Right lobe of liver (tissue), 6 donors: ENCODE data around the gene MBOAT7. TPM values are rescaled to one million over a fixed set of nuclear protein-coding genes. Genes with fewer than 3 reads are reported as not detected.
"Not testable (repeated sequence)": the region's sequence is repeated elsewhere in the genome, so short reads cannot be mapped to it uniquely, and the experiment has no call there.

Source experiments
- ATAC-seq, 4 donors: fragments of 200-7000 bp; cut with Tn5 transposase; one replicate each; pipeline ENCODE4 v1.9.1; 2020; ENCODE audit warnings: mild to moderate bottlenecking in 4 of 4, moderate library complexity in 4 of 4
- DNase-seq, 3 donors: peaks; one replicate each; pipeline ENCODE4 v3.0.0-alpha.2; 2020
- H3K27ac ChIP-seq, 3 donors: fragments of 200-600 bp; one replicate each; pipeline ENCODE4 v1.8.0; 2022
- H3K27me3 ChIP-seq, 2 donors: fragments of 200-600 bp; one replicate each; pipeline ENCODE4 v1.8.0; 2022
- H3K36me3 ChIP-seq, 4 donors: fragments of 200-600 bp; sonication (generic) in 1 of 4; one replicate each; pipeline versions ENCODE4 v1.5.1 to v1.8.0; 2017 to 2022; ENCODE audit warnings: control low read depth in 1 of 4
- H3K4me1 ChIP-seq, 4 donors: fragments of 200-600 bp; sonication (generic) in 1 of 4; one replicate each; pipeline versions ENCODE4 v1.5.1 to v1.8.0; 2017 to 2022; ENCODE audit warnings: control low read depth in 1 of 4
- H3K4me3 ChIP-seq, 3 donors: fragments of 200-600 bp; one replicate each; pipeline ENCODE4 v1.8.0; 2022
- H3K9me3 ChIP-seq, 4 donors: fragments of 200-600 bp; sonication (generic) in 1 of 4; one replicate each; pipeline versions ENCODE4 v1.5.1 to v1.8.0; 2017 to 2022; ENCODE audit warnings: control low read depth in 1 of 4
- CTCF ChIP-seq, 4 donors: fragments of 200-600 bp in 3 of 4; fragments of 450-650 bp in 1 of 4; IDR thresholded peaks; one replicate each; pipeline versions ENCODE4 v1.5.1 to v1.8.0; 2016 to 2022; ENCODE audit warnings: antibody characterized with exemption in 4 of 4, mild to moderate bottlenecking in 2 of 4
- POLR2A ChIP-seq: fragments of 450-650 bp; IDR thresholded peaks from one replicate; pipeline ENCODE4 v1.6.1; 2017; ENCODE audit warnings: antibody characterized with exemption, mild to moderate bottlenecking
- WGBS: methylation state at CpG from one replicate; pipeline ENCODE4 v1.1.6; 2018; ENCODE audit warnings: low coverage, low lambda C conversion rate; ENCODE audit not compliant: insufficient coverage; ENCODE audit errors: missing lambda C conversion rate; 5-methylcytosine and 5-hydroxymethylcytosine counted together
- intact Hi-C, 2 donors: fragments of 100-400 bp; cut with DNase I; formaldehyde crosslinking; loops; one replicate each; pipeline versions ENCODE4 v1.11.2 to v1.14.1; 2022
- total RNA-seq, 6 experiments: library from RNA; depleted of rRNA in 2 of 6; stranded (reverse); fragments of >200 nt in 2 of 6; fragmentation: NEBNext Ultra II Directional in 3 of 6; extraction: Animal tissue kit (Norgen Biotek cat#: 25700) in 3 of 6; gene quantifications; one replicate each; pipeline versions ENCODE4 v1.1.0 to v1.2.4, GENCODE V29; 2016 to 2023
- donor health status: DM: no; HTN: yes; CAD: no.
- donor health status: DM: no; HTN: no; CAD: no.
- donor health status: DM: no; HTN: no; CAD: no.
- donor health status: DM: no; HTN: yes; CAD: no.
- donor health status: DM: no; HTN: yes; CAD: no.

MBOAT7 gene
- total RNA-seq, 6 experiments from 2014 or later, result 26.6 to 57.7 (median 32.9) TPM

GRCh38 chr19:54207983-54208783 is 18.8 kb upstream of the MBOAT7 start:
- no peaks in the 10 kb centered on the region for H3K9me3 ChIP-seq
- DNase-seq (peak; percentile 62 to 77 (median 74)), ATAC-seq (peak; percentile 37 to 50 (median 43))
- intact Hi-C loops, result no loop called here
- H3K4me1 ChIP-seq, result peaks cover 0 to 81% (median 46%) of the 10 kb centered on the region in 4 donors
- no peaks in the 10 kb centered on the region for H3K27me3 ChIP-seq
- TF ChIP-seq POLR2A (peak; percentile 45), CTCF (IDR thresholded peaks at IDR 0.05) (no peak)
- 29% methylated on average over 11 of the region's 18 CpGs for whole genome bisulfite sequencing
- H3K4me3 ChIP-seq, result no peak overlapping the region
- H3K36me3 ChIP-seq, result peaks cover 12 to 48% (median 30%) of the 10 kb centered on the region in 4 donors
- H3K27ac ChIP-seq, result peak overlapping the region; percentile 86 to 98 (median 91)

GRCh38 chr19:54207676-54207982 is 18.2 kb upstream of the MBOAT7 start:
- no peak for TF ChIP-seq POLR2A
- no peak for TF ChIP-seq CTCF (IDR thresholded peaks at IDR 0.05)
- no peak for ATAC-seq
- DNase-seq, result no peak
- peaks cover 0 to 86% (median 48%) of the 10 kb centered on the region in 4 donors for H3K4me1 ChIP-seq
- no peaks in the 10 kb centered on the region for H3K9me3 ChIP-seq
- H3K27ac ChIP-seq, result peak overlapping the region; percentile 78 to 98 (median 86)
- intact Hi-C loops, result no loop called here
- no peak overlapping the region for H3K4me3 ChIP-seq
- H3K36me3 ChIP-seq, result peaks cover 12 to 54% (median 31%) of the 10 kb centered on the region in 4 donors
- 36% methylated on average over 5 of the region's 5 CpGs for WGBS
- no peaks in the 10 kb centered on the region for H3K27me3 ChIP-seq

- 73% methylated on average over 19 of the region's 23 CpGs for WGBS
- H3K27me3 ChIP-seq, ATAC-seq, H3K9me3 ChIP-seq, H3K4me3 ChIP-seq, intact Hi-C loops: not testable (repeated sequence)
- DNase-seq, result peak in 1 of 3 donors; percentile 37
- Histone ChIP-seq H3K27ac (peak overlapping the region; percentile 78 to 98 (median 86)), H3K4me1 (peaks cover 0 to 90% (median 51%) of the 10 kb centered on the region in 4 donors), H3K36me3 (peaks cover 16 to 58% (median 33%) of the 10 kb centered on the region in 4 donors)
Measured at GRCh38 chr19:54207193-54207592, 17.8 kb upstream of the MBOAT7 start.

GRCh38 chr19:54206831-54207177 is 17.4 kb upstream of the MBOAT7 start:
- Histone ChIP-seq H3K4me1 (peaks cover 0 to 94% (median 53%) of the 10 kb centered on the region in 4 donors), H3K9me3 (no peaks in the 10 kb centered on the region), H3K36me3 (peaks cover 17 to 62% (median 36%) of the 10 kb centered on the region in 4 donors), H3K4me3 (peak overlapping the region in 1 of 3 donors; percentile 18), H3K27me3 (no peaks in the 10 kb centered on the region), H3K27ac (peak overlapping the region; percentile 78 to 98 (median 86))
- DNase-seq, result no peak
- WGBS, result 73% methylated on average over 9 of the region's 13 CpGs
- intact Hi-C loops, result no loop called here
- TF ChIP-seq POLR2A (no peak), CTCF (IDR thresholded peaks at IDR 0.05) (no peak)
- no peak for ATAC-seq
